Measurements from ENCODE around the gene NR2F2.

Gene NR2F2

DNA sequence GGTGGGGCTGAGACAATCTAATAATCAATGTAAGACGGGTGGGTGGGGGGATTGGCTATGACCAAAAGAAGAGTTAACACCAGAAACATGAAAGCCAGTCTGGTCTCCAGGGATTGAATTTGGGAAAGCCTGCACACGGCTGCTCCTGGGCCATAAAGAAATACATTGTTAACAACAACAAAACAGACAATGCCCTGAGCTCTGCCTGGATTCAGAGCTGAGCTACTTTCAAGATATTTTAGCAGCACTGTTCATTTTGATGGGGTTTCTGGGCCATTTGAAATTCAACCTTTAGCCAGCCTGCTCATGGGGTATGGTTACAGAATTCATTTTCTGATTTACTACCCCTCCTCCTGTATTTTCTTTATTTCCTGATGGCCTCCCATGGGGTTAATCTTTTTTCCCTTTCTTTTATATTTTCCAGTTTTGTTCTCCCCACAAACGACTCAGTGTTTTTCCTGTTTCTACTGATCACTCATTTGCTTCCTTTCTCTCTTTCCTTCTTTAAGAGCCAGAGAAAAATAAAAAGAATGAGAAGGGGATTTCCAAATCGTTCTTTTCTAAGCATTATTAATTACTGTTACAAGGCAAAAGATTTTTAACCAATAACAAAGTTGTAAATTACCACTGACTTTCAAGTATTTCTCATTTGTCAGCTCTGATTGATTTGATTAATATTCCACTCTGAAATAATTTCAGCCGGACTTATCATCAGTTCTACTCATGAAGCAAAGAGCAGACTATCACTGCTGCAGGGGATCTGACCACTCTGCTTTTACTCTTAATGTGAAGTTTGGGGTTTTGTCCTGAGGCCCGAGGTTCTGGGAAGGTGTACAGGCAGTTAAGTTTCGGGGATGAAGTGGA is 19.6 kb downstream of the NR2F2 start:
- ChIA-PET POLR2A (no interaction called here), CTCF (no interaction called here)
- no peak for DNase-seq (ENCODE audit: extremely low spot score)
- no peak for TF ChIP-seq CTCF (IDR thresholded peaks at IDR 0.05; ENCODE audit: control extremely low read depth, extremely low read depth, low read depth, missing control alignments)

- TF ChIP-seq CTCF (IDR thresholded peaks at IDR 0.05; ENCODE audit: control extremely low read depth, extremely low read depth, low read depth, missing control alignments): no peak
- POLR2A ChIA-PET: no interaction called here
- CTCF ChIA-PET: no interaction called here
- DNase-seq (ENCODE audit: extremely low spot score): no peak
Measured at GRCh38 chr15:96350934-96351724, 20.6 kb downstream of the NR2F2 start.

DNA sequence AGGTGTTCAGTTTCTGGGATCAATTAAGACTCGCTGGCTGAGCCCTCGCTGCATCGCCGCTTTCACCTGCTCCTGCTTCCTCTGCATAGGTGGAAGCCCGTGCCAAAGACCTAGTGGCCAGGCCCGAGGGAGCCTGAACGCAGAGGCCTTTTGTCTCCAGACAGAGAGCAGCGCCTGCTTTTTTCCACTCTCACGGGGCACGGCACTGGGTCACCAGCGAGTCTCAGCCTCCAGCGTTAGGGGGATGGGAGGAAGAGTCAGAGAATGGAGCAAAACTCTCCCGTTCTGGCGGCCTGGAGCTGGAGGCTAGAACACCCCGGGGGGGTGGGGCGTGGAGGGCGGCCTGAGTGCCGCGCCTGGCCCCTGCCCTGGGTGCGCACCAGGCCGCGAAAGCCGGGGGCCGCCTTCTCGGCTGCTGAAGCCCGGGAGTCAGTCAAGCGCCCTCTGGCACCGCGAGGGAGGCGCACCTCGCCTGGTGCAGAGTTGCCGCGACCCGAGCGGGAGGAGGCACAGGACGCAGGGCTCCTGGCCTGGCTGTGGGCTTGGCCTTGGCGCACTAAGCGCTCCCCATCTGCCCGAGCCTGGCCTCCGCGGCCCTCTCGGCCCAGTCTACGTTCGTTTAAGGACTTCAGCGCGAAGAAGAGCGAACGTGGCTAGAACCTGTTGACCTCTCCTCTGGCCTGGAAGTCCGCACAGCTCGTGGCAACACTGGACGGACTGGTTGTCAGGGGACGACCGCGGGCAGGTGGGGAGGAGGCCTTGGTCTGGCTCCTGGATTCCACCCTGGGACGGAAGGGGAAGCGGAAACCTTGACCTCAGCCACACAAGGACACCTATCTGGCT is 21.5 kb downstream of the NR2F2 start:
- no peak for DNase-seq (ENCODE audit: extremely low spot score)
- CTCF ChIA-PET: no interaction called here
- POLR2A ChIA-PET: no interaction called here
- TF ChIP-seq CTCF (IDR thresholded peaks at IDR 0.05; ENCODE audit: control extremely low read depth, extremely low read depth, low read depth, missing control alignments): peak; percentile 2

DNA sequence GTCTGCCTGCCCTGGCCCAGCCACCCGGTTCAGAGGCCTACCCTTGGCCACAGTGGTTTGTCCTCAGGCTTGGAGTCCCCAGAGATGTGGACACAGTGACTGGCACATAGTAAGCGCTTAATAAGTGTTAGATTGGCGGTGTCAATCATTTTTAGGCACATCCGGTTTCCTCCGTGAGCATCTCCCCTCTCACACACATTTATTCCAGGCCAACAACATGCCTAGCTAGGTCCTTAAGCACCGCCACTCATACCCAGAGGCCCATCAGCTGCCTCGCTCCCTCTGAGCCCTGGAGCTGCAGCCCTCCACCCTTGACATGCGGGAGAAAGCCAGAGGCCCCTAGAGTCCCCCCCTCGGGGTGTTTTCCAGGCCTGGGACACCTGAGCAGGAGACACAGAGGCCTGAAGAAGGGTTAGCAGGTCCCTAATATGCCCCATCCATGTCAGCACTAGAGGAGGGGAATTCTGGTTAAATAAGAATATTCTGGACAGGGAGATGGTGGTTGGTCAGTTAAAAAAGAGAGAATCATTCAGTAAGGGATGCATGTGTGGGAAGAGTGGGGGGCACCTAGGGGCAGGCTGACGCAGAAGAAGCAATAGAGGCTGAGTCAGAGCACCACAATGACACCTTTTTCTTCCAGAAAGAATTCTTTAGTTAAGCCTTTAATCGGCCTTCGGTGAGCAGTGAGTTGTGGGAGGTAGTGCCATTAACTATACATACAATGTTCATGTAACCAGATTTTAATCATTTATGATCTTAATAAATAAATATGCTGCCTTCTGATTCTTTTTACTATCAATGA is 22.3 kb downstream of the NR2F2 start:
- ChIA-PET POLR2A (no interaction called here), CTCF (no interaction called here)
- TF ChIP-seq CTCF (IDR thresholded peaks at IDR 0.05; ENCODE audit: control extremely low read depth, extremely low read depth, low read depth, missing control alignments): no peak
- no peak for DNase-seq (ENCODE audit: extremely low spot score)

- POLR2A ChIA-PET: no interaction called here
- no peak for DNase-seq (ENCODE audit: extremely low spot score)
- CTCF ChIA-PET: no interaction called here
- no peak for TF ChIP-seq CTCF (IDR thresholded peaks at IDR 0.05; ENCODE audit: control extremely low read depth, extremely low read depth, low read depth, missing control alignments)
Measured at GRCh38 chr15:96353416-96353929, 23.0 kb downstream of the NR2F2 start.

Measured in GM10248 (cell line).